ENCODE measurements around the gene CD151.

CD151 gene

GRCh38 chr11:832529-833113 lies at the start of gene CD151:
CD151 (plus strand) TSS chr11:832952; CDS start chr11:836070, 3,118 bp downstream.
- no peak for DNase-seq (ENCODE audit: low spot score)

GRCh38 chr11:783581-784015 lies 49.2 kb upstream of the CD151 start:
- peak; percentile 73 for DNase-seq (ENCODE audit: low spot score)

GRCh38 chr11:786235-787083 lies 46.3 kb upstream of the CD151 start:
- DNase-seq (ENCODE audit: low spot score): no peak

GRCh38 chr11:787084-787675 lies 45.6 kb upstream of the CD151 start:
- DNase-seq (ENCODE audit: low spot score): no peak

- no peak for DNase-seq (ENCODE audit: low spot score)
Observed at GRCh38 chr11:788009-788640, 44.6 kb upstream of the CD151 start.

- DNase-seq (ENCODE audit: low spot score): no peak
Observed at GRCh38 chr11:788953-789940, 43.5 kb upstream of the CD151 start.

GRCh38 chr11:789943-790342 lies 42.8 kb upstream of the CD151 start, which contains the start of gene CEND1:
CEND1 (minus strand) TSS chr11:790090; CDS start chr11:788576, 1,514 bp downstream.
- DNase-seq (ENCODE audit: low spot score): peak; percentile 70

GRCh38 chr11:790721-791564 lies 41.8 kb upstream of the CD151 start:
- no peak for DNase-seq (ENCODE audit: low spot score)

GRCh38 chr11:791658-792534 lies 40.9 kb upstream of the CD151 start:
- DNase-seq (ENCODE audit: low spot score): no peak

- DNase-seq (ENCODE audit: low spot score): no peak
Observed at GRCh38 chr11:792535-792821, 40.3 kb upstream of the CD151 start.

GRCh38 chr11:792873-793272 lies 39.9 kb upstream of the CD151 start:
- DNase-seq (ENCODE audit: low spot score): no peak

GRCh38 chr11:793556-793955 lies 39.2 kb upstream of the CD151 start:
- DNase-seq (ENCODE audit: low spot score): no peak

GRCh38 chr11:794013-794765 lies 38.6 kb upstream of the CD151 start:
- DNase-seq (ENCODE audit: low spot score): no peak

- DNase-seq (ENCODE audit: low spot score): no peak
Observed at GRCh38 chr11:794766-795633, 37.8 kb upstream of the CD151 start.

GRCh38 chr11:795634-796564 lies 36.9 kb upstream of the CD151 start:
- no peak for DNase-seq (ENCODE audit: low spot score)

GRCh38 chr11:796565-797295 lies 36.0 kb upstream of the CD151 start:
- DNase-seq (ENCODE audit: low spot score): no peak
